Liver (tissue), 9 donors: Measurements from ENCODE around the gene CES5A. TPM values are rescaled to one million over a fixed set of nuclear protein-coding genes. Genes with fewer than 3 reads are reported as not detected.

Experiments used
- DNase-seq: peaks from one replicate; pipeline ENCODE4 v3.0.0-alpha.2; 2017; ENCODE audit warnings: low spot score
- H3K27ac ChIP-seq, 2 donors: one replicate each; pipeline ENCODE4 v1.7.0; 2013; ENCODE audit warnings: inconsistent platforms in 2 of 2, low read length in 2 of 2, control low read depth in 1 of 2, low read depth in 1 of 2, mild to moderate bottlenecking in 1 of 2
- H3K27me3 ChIP-seq, 4 donors: one replicate each; pipeline versions ENCODE4 v1.6.1 to v1.7.0; 2013; ENCODE audit warnings: low read length in 3 of 4, inconsistent platforms in 1 of 4, mild to moderate bottlenecking in 1 of 4, moderate library complexity in 1 of 4; ENCODE audit not compliant: control insufficient read depth in 4 of 4, insufficient read depth in 4 of 4
- H3K36me3 ChIP-seq, 4 donors: one replicate each; pipeline versions ENCODE4 v1.6.1 to v1.7.0; 2013; ENCODE audit warnings: low read length in 3 of 4, mild to moderate bottlenecking in 3 of 4, low read depth in 1 of 4, moderate library complexity in 1 of 4; ENCODE audit not compliant: control insufficient read depth in 4 of 4, insufficient read depth in 3 of 4
- H3K4me1 ChIP-seq, 4 donors: one replicate each; pipeline versions ENCODE4 v1.6.1 to v1.7.0; 2013; ENCODE audit warnings: low read length in 3 of 4, mild to moderate bottlenecking in 3 of 4, moderate library complexity in 1 of 4; ENCODE audit not compliant: control insufficient read depth in 4 of 4, insufficient read depth in 4 of 4
- H3K4me3 ChIP-seq, 3 donors: one replicate each; pipeline versions ENCODE4 v1.6.1 to v1.7.0; 2013; ENCODE audit warnings: low read length in 3 of 3, control low read depth in 1 of 3, low read depth in 1 of 3, mild to moderate bottlenecking in 1 of 3
- H3K9ac ChIP-seq, 2 donors: one replicate each; pipeline ENCODE4 v1.7.0; 2013; ENCODE audit warnings: low read length in 2 of 2, mild to moderate bottlenecking in 2 of 2, moderate library complexity in 2 of 2, control low read depth in 1 of 2, low read depth in 1 of 2
- H3K9me3 ChIP-seq, 4 donors: one replicate each; pipeline versions ENCODE4 v1.6.1 to v1.7.0; 2013; ENCODE audit warnings: low read length in 3 of 4; ENCODE audit not compliant: control insufficient read depth in 4 of 4
- ATF3 ChIP-seq: IDR thresholded peaks from 2 replicates; pipeline ENCODE4 v1.6.1; 2016; ENCODE audit warnings: antibody characterized with exemption
- CTCF ChIP-seq: fragments of 150-350 bp; IDR thresholded peaks from 2 replicates; pipeline ENCODE4 v1.5.1; 2017; ENCODE audit warnings: improper control_type of control experiment, low read depth, low read length; ENCODE audit not compliant: missing input control
- EGR1 ChIP-seq, 2 donors: IDR thresholded peaks; 2 replicates each; pipeline ENCODE4 v1.6.1; 2016 to 2018; ENCODE audit warnings: antibody characterized with exemption in 2 of 2, low read depth in 2 of 2
- FOXA1 ChIP-seq: IDR thresholded peaks from 2 replicates; pipeline ENCODE4 v1.6.1; 2016; ENCODE audit warnings: antibody characterized with exemption
- FOXA2 ChIP-seq: IDR thresholded peaks from 2 replicates; pipeline ENCODE4 v1.6.1; 2016; ENCODE audit warnings: antibody characterized with exemption
- GABPA ChIP-seq, 2 donors: IDR thresholded peaks in 1 of 2; conservative IDR thresholded peaks in 1 of 2; 2 replicates each; pipeline ENCODE4 v1.6.1; 2016; ENCODE audit warnings: antibody characterized with exemption in 2 of 2, mild to moderate bottlenecking in 1 of 2, moderate library complexity in 1 of 2
- HNF4A ChIP-seq, 2 donors: conservative IDR thresholded peaks; 2 replicates each; pipeline ENCODE4 v1.6.1; 2016; ENCODE audit warnings: antibody characterized with exemption in 2 of 2, mild to moderate bottlenecking in 2 of 2
- HNF4G ChIP-seq: IDR thresholded peaks from 2 replicates; pipeline ENCODE4 v1.6.1; 2016; ENCODE audit warnings: antibody characterized with exemption
- JUND ChIP-seq, 2 donors: IDR thresholded peaks; 2 replicates each; pipeline ENCODE4 v1.6.1; 2016; ENCODE audit warnings: antibody characterized with exemption in 2 of 2
- MAX ChIP-seq: IDR thresholded peaks from 2 replicates; pipeline ENCODE4 v1.6.1; 2016; ENCODE audit warnings: antibody characterized with exemption
- NR2F2 ChIP-seq: IDR thresholded peaks from 2 replicates; pipeline ENCODE4 v1.6.1; 2016; ENCODE audit warnings: antibody characterized with exemption
- RAD21 ChIP-seq, 2 donors: IDR thresholded peaks; 2 replicates each; pipeline ENCODE4 v1.6.1; 2016; ENCODE audit warnings: antibody characterized with exemption in 2 of 2, mild to moderate bottlenecking in 2 of 2
- RXRA ChIP-seq, 2 donors: IDR thresholded peaks; 2 replicates each; pipeline ENCODE4 v1.6.1; 2017 to 2018; ENCODE audit warnings: antibody characterized with exemption in 2 of 2, mild to moderate bottlenecking in 1 of 2
- SP1 ChIP-seq: IDR thresholded peaks from 2 replicates; pipeline ENCODE4 v1.6.1; 2018; ENCODE audit warnings: antibody characterized with exemption, mild to moderate bottlenecking
- TAF1 ChIP-seq: conservative IDR thresholded peaks from 2 replicates; pipeline ENCODE4 v1.6.1; 2016; ENCODE audit warnings: antibody characterized with exemption, mild to moderate bottlenecking
- YY1 ChIP-seq: IDR thresholded peaks from 2 replicates; pipeline ENCODE4 v1.6.1; 2016; ENCODE audit warnings: antibody characterized with exemption, mild to moderate bottlenecking
- ZBTB33 ChIP-seq: IDR thresholded peaks from 2 replicates; pipeline ENCODE4 v1.6.1; 2016; ENCODE audit warnings: antibody characterized with exemption
- WGBS: extraction: QIAGEN DNeasy Blood & Tissue Kit; methylation state at CpG from one replicate; pipeline ENCODE4 v1.1.7; 2013; 5-methylcytosine and 5-hydroxymethylcytosine counted together
- polyA plus RNA-seq, 2 donors: library from polyadenylated mRNA; stranded (reverse) in 1 of 2; unstranded in 1 of 2; fragments of 200-250 nt in 1 of 2; fragments of >200 nt in 1 of 2; fragmentation: Nextera tagmentation in 1 of 2; extraction: Ambion mirVana in 1 of 2; gene quantifications; one replicate each; pipeline versions ENCODE4 v1.2.1 to v1.2.3, GENCODE V29; 2013 to 2015
- total RNA-seq, 2 donors: library from RNA; depleted of rRNA; stranded (reverse); fragments of >200 nt; gene quantifications; one replicate each; pipeline ENCODE4 v1.2.3, GENCODE V29; 2014
- TF ChIP-seq, protein P1 (sequence below): IDR thresholded peaks from 2 replicates; pipeline ENCODE4 v1.6.1; 2016; ENCODE audit warnings: antibody characterized with exemption, mild to moderate bottlenecking
- donor health status: healthy.
- donor health status: healthy.
- donor health status: healthy.
- donor health status: healthy.
- donor health status: healthy.

Gene CES5A
- total and polyA plus RNA-seq, 4 donors = 0.67 to 1.5 (median 0.96) TPM; not detected in 1

DNA sequence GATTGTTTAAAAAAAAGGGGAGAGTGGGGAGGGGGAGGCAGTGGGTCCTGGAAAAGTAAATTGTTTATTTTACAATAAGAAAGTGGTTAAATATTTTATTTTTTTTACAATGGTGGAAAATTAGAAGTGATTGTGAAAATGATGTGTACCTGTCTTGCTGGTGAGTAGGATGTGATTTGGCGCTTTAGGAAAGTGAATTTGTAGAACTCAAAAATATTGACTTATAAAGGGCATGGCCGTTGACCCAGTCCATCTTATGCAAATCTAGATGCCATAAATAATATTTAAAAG, 32.1 kb downstream of the CES5A start:
- H3K9me3 ChIP-seq = no peaks in the 10 kb centered on the region
- no peak for DNase-seq
- no peaks in the 10 kb centered on the region for H3K36me3 ChIP-seq
- H3K9ac ChIP-seq = no peak overlapping the region
- H3K4me1 ChIP-seq = peaks cover 0 to 5% (median 0%) of the 10 kb centered on the region in 4 donors
- no peak overlapping the region for H3K27ac ChIP-seq
- TF ChIP-seq FOXA1 (no peak), CTCF (no peak), RAD21 (IDR thresholded peaks at IDR 0.05) (no peak), RXRA (IDR thresholded peaks at IDR 0.05) (no peak), JUND (IDR thresholded peaks at IDR 0.05) (no peak), HNF4A (conservative IDR thresholded peaks at IDR 0.05) (no peak), TAF1 (no peak), NR2F2 (no peak), HNF4G (no peak), FOXA2 (no peak), MAX (no peak), ATF3 (no peak), GABPA (IDR thresholded peaks at IDR 0.05 in 1 of 2, conservative IDR thresholded peaks at IDR 0.05 in 1 of 2) (no peak), EGR1 (IDR thresholded peaks at IDR 0.05; ENCODE audit: low read depth in 2 of 2) (no peak), ZBTB33 (no peak), SP1 (no peak), YY1 (no peak)
- TF ChIP-seq, protein P1, sequence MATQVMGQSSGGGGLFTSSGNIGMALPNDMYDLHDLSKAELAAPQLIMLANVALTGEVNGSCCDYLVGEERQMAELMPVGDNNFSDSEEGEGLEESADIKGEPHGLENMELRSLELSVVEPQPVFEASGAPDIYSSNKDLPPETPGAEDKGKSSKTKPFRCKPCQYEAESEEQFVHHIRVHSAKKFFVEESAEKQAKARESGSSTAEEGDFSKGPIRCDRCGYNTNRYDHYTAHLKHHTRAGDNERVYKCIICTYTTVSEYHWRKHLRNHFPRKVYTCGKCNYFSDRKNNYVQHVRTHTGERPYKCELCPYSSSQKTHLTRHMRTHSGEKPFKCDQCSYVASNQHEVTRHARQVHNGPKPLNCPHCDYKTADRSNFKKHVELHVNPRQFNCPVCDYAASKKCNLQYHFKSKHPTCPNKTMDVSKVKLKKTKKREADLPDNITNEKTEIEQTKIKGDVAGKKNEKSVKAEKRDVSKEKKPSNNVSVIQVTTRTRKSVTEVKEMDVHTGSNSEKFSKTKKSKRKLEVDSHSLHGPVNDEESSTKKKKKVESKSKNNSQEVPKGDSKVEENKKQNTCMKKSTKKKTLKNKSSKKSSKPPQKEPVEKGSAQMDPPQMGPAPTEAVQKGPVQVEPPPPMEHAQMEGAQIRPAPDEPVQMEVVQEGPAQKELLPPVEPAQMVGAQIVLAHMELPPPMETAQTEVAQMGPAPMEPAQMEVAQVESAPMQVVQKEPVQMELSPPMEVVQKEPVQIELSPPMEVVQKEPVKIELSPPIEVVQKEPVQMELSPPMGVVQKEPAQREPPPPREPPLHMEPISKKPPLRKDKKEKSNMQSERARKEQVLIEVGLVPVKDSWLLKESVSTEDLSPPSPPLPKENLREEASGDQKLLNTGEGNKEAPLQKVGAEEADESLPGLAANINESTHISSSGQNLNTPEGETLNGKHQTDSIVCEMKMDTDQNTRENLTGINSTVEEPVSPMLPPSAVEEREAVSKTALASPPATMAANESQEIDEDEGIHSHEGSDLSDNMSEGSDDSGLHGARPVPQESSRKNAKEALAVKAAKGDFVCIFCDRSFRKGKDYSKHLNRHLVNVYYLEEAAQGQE = no peak
- H3K4me3 ChIP-seq = no peak overlapping the region
- WGBS = 38% methylated on average over 2 of the region's 2 CpGs
- H3K27me3 ChIP-seq = no peaks in the 10 kb centered on the region
